BJ (cell line): ENCODE measurements around the gene CEACAM3. TPM values are rescaled to one million over a fixed set of nuclear protein-coding genes. Genes with fewer than 3 reads are reported as not detected.

Experiments used
- CTCF ChIA-PET: fragments of 350-600 bp; formaldehyde crosslinking; extraction: SDS; loops from one replicate; lab custom pipeline; 2021; ENCODE audit warnings: antibody characterized with exemption, inconsistent platforms; lab: Yijun Ruan, JAX
- POLR2A ChIA-PET: fragments of 300-600 bp; sonication (Branson Sonifier 250); formaldehyde crosslinking; extraction: SDS; loops from one replicate; lab custom pipeline; 2021; ENCODE audit warnings: antibody characterized with exemption; lab: Charles Lee
- DNase-seq: peaks from one replicate; pipeline ENCODE4 v3.0.0-alpha.2; 2011; ENCODE audit warnings: low read depth
- H3K27me3 ChIP-seq: 2 replicates; pipeline ENCODE4 v1.6.0; 2011; ENCODE audit warnings: low read length; ENCODE audit not compliant: control insufficient read depth, insufficient read depth
- H3K36me3 ChIP-seq: 2 replicates; pipeline ENCODE4 v1.5.1; 2011; ENCODE audit warnings: low read length; ENCODE audit not compliant: control insufficient read depth, insufficient read depth
- H3K4me3 ChIP-seq: 2 replicates; pipeline ENCODE4 v1.5.1; 2011; ENCODE audit warnings: low read depth, mild to moderate bottlenecking, control low read depth, low read length
- CTCF ChIP-seq: IDR thresholded peaks from 2 replicates; pipeline ENCODE4 v1.5.1; 2011; ENCODE audit warnings: low read depth, mild to moderate bottlenecking, control low read depth, inconsistent platforms, low read length, moderate library complexity; ENCODE audit not compliant: insufficient read depth
- polyA plus RNA-seq: library from polyadenylated mRNA; depleted of rRNA; stranded (reverse); fragments of >200 nt; gene quantifications from 2 replicates; pipeline ENCODE4 v1.2.3, GENCODE V29; 2011

CEACAM3 gene
- polyA plus RNA-seq, 1 experiment = not detected

DNA sequence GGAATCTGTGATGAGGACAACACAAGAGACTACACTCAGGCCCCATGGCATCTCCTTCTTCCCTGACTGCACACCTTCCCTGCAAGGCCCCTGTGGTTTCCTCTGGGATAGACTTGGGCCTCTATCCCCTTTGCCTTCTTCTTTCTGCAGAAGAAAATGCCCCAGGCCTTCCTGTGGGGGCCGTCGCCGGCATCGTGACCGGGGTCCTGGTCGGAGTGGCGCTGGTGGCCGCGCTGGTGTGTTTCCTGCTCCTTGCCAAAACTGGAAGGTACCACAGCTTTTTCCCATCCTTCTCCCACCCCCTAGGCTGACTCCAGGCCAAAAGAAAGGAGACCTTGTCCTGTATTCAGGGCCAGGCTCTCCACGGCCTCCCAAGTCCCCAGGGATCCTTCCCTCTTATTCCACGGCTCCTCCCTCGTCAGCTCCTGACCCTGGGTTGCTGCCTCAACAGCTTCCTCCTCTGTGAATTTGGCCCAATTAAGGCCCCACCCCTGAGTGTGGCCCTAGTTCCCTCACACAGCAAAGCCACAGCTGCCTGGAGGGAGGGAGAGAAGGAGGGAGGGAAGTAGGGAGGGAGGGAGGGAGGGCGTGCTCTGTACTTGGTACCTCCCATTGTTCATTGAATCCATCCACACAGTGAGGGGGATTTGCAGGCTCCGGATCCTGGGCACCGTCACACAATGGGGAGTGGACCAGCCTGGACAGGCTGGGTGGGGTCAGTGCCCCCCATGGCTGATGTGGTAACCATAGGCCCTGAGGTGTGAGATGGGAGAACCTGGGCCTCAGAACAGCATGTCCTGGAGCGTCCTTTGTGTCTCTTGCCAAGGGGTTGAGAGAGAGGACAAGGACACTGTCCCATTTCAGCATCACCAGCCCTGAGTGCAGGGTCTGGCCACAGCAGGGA is 12.5 kb downstream of the CEACAM3 start:
- CTCF ChIA-PET = no interaction called here
- no peak for DNase-seq
- TF ChIP-seq CTCF = no peak
- POLR2A ChIA-PET = no interaction called here
- Histone ChIP-seq H3K4me3 (no peak overlapping the region), H3K27me3 (no peaks in the 10 kb centered on the region), H3K36me3 (no peaks in the 10 kb centered on the region)

GRCh38 chr19:41810301-41810700 is 13.9 kb downstream of the CEACAM3 start:
- Histone ChIP-seq H3K4me3 (no peak overlapping the region), H3K27me3 (no peaks in the 10 kb centered on the region), H3K36me3 (no peaks in the 10 kb centered on the region)
- POLR2A ChIA-PET = no interaction called here
- TF ChIP-seq CTCF = no peak
- DNase-seq = no peak
- CTCF ChIA-PET = interaction anchor here (1.1 to 1.8 kb wide), 3 partner anchors 15 to 39 kb away, joined by 3 to 4 read pairs (median 4); no protein-coding TSS in a partner anchor

DNA sequence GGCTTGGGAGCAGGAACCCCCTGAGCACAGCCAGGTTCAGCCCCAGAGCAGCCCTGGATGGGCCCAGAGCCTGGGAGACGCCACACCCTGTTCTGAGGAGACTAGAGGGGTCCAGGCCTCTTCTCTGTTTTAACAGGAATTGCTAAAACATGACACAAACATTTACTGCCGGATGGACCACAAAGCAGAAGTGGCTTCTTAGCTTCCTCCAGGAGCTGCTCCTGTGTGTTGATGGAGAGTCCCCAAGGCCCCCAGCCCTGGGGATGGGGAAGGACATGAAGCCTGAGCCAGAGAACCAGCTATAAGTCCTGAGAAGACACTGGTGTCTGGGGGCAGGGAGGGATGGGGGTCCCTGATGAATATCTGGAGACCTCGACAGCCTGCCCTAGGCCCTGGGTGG is 14.6 kb downstream of the CEACAM3 start:
- H3K36me3 ChIP-seq = no peaks in the 10 kb centered on the region
- TF ChIP-seq CTCF = no peak
- no peaks in the 10 kb centered on the region for H3K27me3 ChIP-seq
- ChIA-PET CTCF (interaction anchor here (1.1 to 2.2 kb wide), 3 partner anchors 16 to 40 kb away, joined by 3 to 8 read pairs (median 4); no protein-coding TSS in a partner anchor), POLR2A (no interaction called here)
- DNase-seq = no peak
- no peak overlapping the region for H3K4me3 ChIP-seq

GRCh38 chr19:41811981-41812380 is 15.6 kb downstream of the CEACAM3 start:
- ChIA-PET POLR2A (no interaction called here), CTCF (interaction anchor here (2.2 kb wide), 1 partner anchor 17 kb away, joined by 8 read pairs; no protein-coding TSS in a partner anchor)
- no peak overlapping the region for H3K4me3 ChIP-seq
- DNase-seq = no peak
- H3K27me3 ChIP-seq = no peaks in the 10 kb centered on the region
- no peaks in the 10 kb centered on the region for H3K36me3 ChIP-seq
- no peak for TF ChIP-seq CTCF

GRCh38 chr19:41813911-41814310 is 17.5 kb downstream of the CEACAM3 start:
- POLR2A ChIA-PET = no interaction called here

More at GRCh38 chr19:41813911-41814310, 17.5 kb downstream of the CEACAM3 start:
- Histone ChIP-seq H3K4me3 (no peak overlapping the region), H3K27me3 (no peaks in the 10 kb centered on the region), H3K36me3 (no peaks in the 10 kb centered on the region)
- DNase-seq = no peak
- CTCF ChIA-PET = interaction anchor here (0.8 to 2.0 kb wide), 2 partner anchors 19 to 21 kb away, joined by 3 to 7 read pairs; no protein-coding TSS in a partner anchor
- TF ChIP-seq CTCF = no peak
